Kidney (tissue), 14 donors: ENCODE data around the gene ZKSCAN1. TPM values are rescaled to one million over a fixed set of nuclear protein-coding genes. Genes with fewer than 3 reads are reported as not detected.
A peak's percentile ranks its signal among the peaks of the same experiment; 100 is the strongest.

Source experiments
- DNase-seq, 5 donors: peaks; one replicate each; pipeline ENCODE4 v3.0.0-alpha.2; 2013 to 2020
- FAIRE-seq: peaks from 2 replicates; lab custom pipeline; 2012; peaks lifted over from hg19 to GRCh38; lab: Jason Lieb, UNC
- H3K27ac ChIP-seq, 2 donors: one replicate each; pipeline ENCODE4 v1.7.0; 2013; ENCODE audit warnings: low read depth in 2 of 2, low read length in 2 of 2, inconsistent platforms in 1 of 2
- H3K27me3 ChIP-seq: one replicate; pipeline ENCODE4 v1.7.1; 2013; ENCODE audit warnings: low read length, inconsistent platforms; ENCODE audit not compliant: control insufficient read depth, insufficient read depth
- H3K36me3 ChIP-seq, 3 donors: one replicate each; pipeline versions ENCODE4 v1.7.0 to v1.7.1; 2013; ENCODE audit warnings: low read length in 3 of 3, control low read depth in 1 of 3, inconsistent platforms in 1 of 3; ENCODE audit not compliant: insufficient read depth in 3 of 3, control insufficient read depth in 2 of 3
- H3K4me1 ChIP-seq, 3 donors: one replicate each; pipeline versions ENCODE4 v1.7.0 to v1.7.1; 2013; ENCODE audit warnings: low read length in 3 of 3, inconsistent platforms in 1 of 3, low read depth in 1 of 3; ENCODE audit not compliant: control insufficient read depth in 2 of 3, insufficient read depth in 2 of 3
- H3K4me3 ChIP-seq, 3 donors: one replicate each; pipeline versions ENCODE4 v1.7.0 to v1.8.1; 2013; ENCODE audit warnings: low read length in 3 of 3, control low read depth in 1 of 3, inconsistent platforms in 1 of 3
- H3K9ac ChIP-seq, 3 donors: one replicate each; pipeline versions ENCODE4 v1.7.0 to v1.7.1; 2013; ENCODE audit warnings: low read length in 3 of 3, control low read depth in 1 of 3, inconsistent platforms in 1 of 3
- H3K9me3 ChIP-seq, 3 donors: one replicate each; pipeline versions ENCODE4 v1.7.0 to v1.7.1; 2013; ENCODE audit warnings: low read length in 3 of 3, control low read depth in 1 of 3, inconsistent platforms in 1 of 3; ENCODE audit not compliant: control insufficient read depth in 2 of 3, insufficient read depth in 1 of 3
- CTCF ChIP-seq: IDR thresholded peaks from 3 replicates; pipeline ENCODE4 v1.5.1; 2012; ENCODE audit warnings: mild to moderate bottlenecking, moderate library complexity, borderline replicate concordance; ENCODE audit not compliant: insufficient read depth; ENCODE audit errors: extremely low read depth
- intact Hi-C: fragments of 100-400 bp; cut with DNase I; formaldehyde crosslinking; loops from one replicate; pipeline ENCODE4 v1.11.1; 2022
- polyA plus RNA-seq: library from polyadenylated mRNA; stranded (reverse); fragments of 350-450 nt; fragmentation: Illumina TruSeq; extraction: RNeasy Lipid Tissue Mini Kit (QIAGEN cat#74804); gene quantifications from one replicate; pipeline ENCODE4 v1.2.3, GENCODE V29; 2014; ENCODE audit warnings: low read depth, low replicate concordance; ENCODE audit not compliant: insufficient read depth
- total RNA-seq: library from RNA; stranded (reverse); fragmentation: NEBNext Ultra II Directional; extraction: Animal tissue kit (Norgen Biotek cat#: 25700); gene quantifications from one replicate; pipeline ENCODE4 v1.2.1, GENCODE V29; 2021
- donor health status: control.
- donor health status: control.
- donor health status: control.
- donor health status: control.
- donor health status: control.
- donor health status: DM: yes; HTN: yes; CAD: no.
- donor health status: Normal renal cell carcinoma (clear cell type).

ZKSCAN1 gene
- total and polyA plus RNA-seq, 2 donors from 2014 or later = 7.7 to 76.6 TPM

- peak; percentile 92 for TF ChIP-seq CTCF
- Histone ChIP-seq H3K27ac (peak within 1 kb of the TSS; percentile 71 to 81), H3K4me3 (peak within 1 kb of the TSS; percentile 97 to 98 (median 98)), H3K9me3 (peaks cover 0 to 3% (median 0%) of the 10 kb centered on the region in 3 donors), H3K9ac (peak within 1 kb of the TSS; percentile 87 to 96 (median 96)), H3K4me1 (peaks cover 2 to 21% (median 10%) of the 10 kb centered on the region in 3 donors), H3K36me3 (peaks cover 0 to 11% (median 4%) of the 10 kb centered on the region in 3 donors), H3K27me3 (no peaks in the 10 kb centered on the region)
- peak; percentile 85 for FAIRE-seq
- intact Hi-C loops = no loop called here
- peak; percentile 99 to 100 (median 100) for DNase-seq
Observed at GRCh38 chr7:100081535-100082102, 66.2 kb downstream of the ZKSCAN1 start, which contains the start of gene ZNF3. TSS of gene ZNF3 (minus strand) at chr7:100081723. CDS start at chr7:100077357, 4,366 bp downstream.

- Histone ChIP-seq H3K9me3 (no peaks in the 10 kb centered on the region), H3K4me1 (peaks cover 2 to 21% (median 10%) of the 10 kb centered on the region in 3 donors), H3K27me3 (no peaks in the 10 kb centered on the region), H3K36me3 (peaks cover 0 to 8% (median 4%) of the 10 kb centered on the region in 3 donors), H3K27ac (peak overlapping the region; percentile 36 to 60), H3K9ac (no peak overlapping the region), H3K4me3 (peak overlapping the region in 1 of 3 donors; percentile 98)
- intact Hi-C loops = no loop called here
- DNase-seq (no peak), FAIRE-seq (no peak)
- no peak for TF ChIP-seq CTCF
Observed at GRCh38 chr7:100082978-100083377, 67.6 kb downstream of the ZKSCAN1 start.

- TF ChIP-seq CTCF = no peak
- intact Hi-C loops = no loop called here
- Histone ChIP-seq H3K9me3 (no peaks in the 10 kb centered on the region), H3K36me3 (peaks cover 2 to 3% (median 3%) of the 10 kb centered on the region in 3 donors), H3K4me1 (peaks cover 2 to 15% (median 9%) of the 10 kb centered on the region in 3 donors), H3K27me3 (no peaks in the 10 kb centered on the region), H3K27ac (no peak overlapping the region), H3K9ac (no peak overlapping the region), H3K4me3 (no peak overlapping the region)
- DNase-seq = no peak
- no peak for FAIRE-seq
Observed at GRCh38 chr7:100085515-100085914, 70.1 kb downstream of the ZKSCAN1 start.
